HG03025 (cell line): ENCODE data around the gene MFSD11.
"Not testable (repeated sequence)": the region's sequence is repeated elsewhere in the genome, so short reads cannot be mapped to it uniquely, and the experiment has no call there.

Experiments
- ATAC-seq: cut with Tn5 transposase; IDR thresholded peaks from one replicate; pipeline ENCODE4 v1.9.1; 2021; ENCODE audit warnings: mild to moderate bottlenecking, moderate library complexity; ENCODE audit not compliant: unreplicated experiment, low FRiP score

MFSD11 gene

GRCh38 chr17:76791053-76791980 lies 53.4 kb downstream of the MFSD11 start:
- no peak for ATAC-seq

GRCh38 chr17:76792348-76792747 lies 54.4 kb downstream of the MFSD11 start:
- no peak for ATAC-seq

- no peak for ATAC-seq
These were observed 55.9 kb downstream of the MFSD11 start for GRCh38 chr17:76793775-76794174.

GRCh38 chr17:76796081-76796480 lies 58.2 kb downstream of the MFSD11 start:
- no peak for ATAC-seq

- no peak for ATAC-seq
These were observed 59.4 kb downstream of the MFSD11 start for GRCh38 chr17:76797241-76797840.

- ATAC-seq: no peak
These were observed 63.8 kb downstream of the MFSD11 start for GRCh38 chr17:76801706-76802105.

GRCh38 chr17:76805319-76805718 lies 67.4 kb downstream of the MFSD11 start:
- ATAC-seq: no peak

GRCh38 chr17:76806151-76806550 lies 68.2 kb downstream of the MFSD11 start:
- not testable (repeated sequence) for ATAC-seq

- ATAC-seq: not testable (repeated sequence)
These were observed 68.8 kb downstream of the MFSD11 start for GRCh38 chr17:76806767-76807166.

- no peak for ATAC-seq
These were observed 70.4 kb downstream of the MFSD11 start for GRCh38 chr17:76808326-76808725.

- no peak for ATAC-seq
These were observed 73.0 kb downstream of the MFSD11 start for GRCh38 chr17:76810956-76811355.

GRCh38 chr17:76811834-76812233 lies 73.9 kb downstream of the MFSD11 start:
- ATAC-seq: no peak

- ATAC-seq: no peak
These were observed 74.3 kb downstream of the MFSD11 start for GRCh38 chr17:76812263-76812662.

GRCh38 chr17:76812968-76813367 lies 75.0 kb downstream of the MFSD11 start:
- no peak for ATAC-seq

- not testable (repeated sequence) for ATAC-seq
These were observed 78.1 kb downstream of the MFSD11 start for GRCh38 chr17:76815907-76816589.

GRCh38 chr17:76816590-76817135 lies 78.7 kb downstream of the MFSD11 start:
- ATAC-seq: no peak

GRCh38 chr17:76820039-76820438 lies 82.1 kb downstream of the MFSD11 start:
- no peak for ATAC-seq

- no peak for ATAC-seq
These were observed 82.6 kb downstream of the MFSD11 start for GRCh38 chr17:76820561-76820960.

- no peak for ATAC-seq
These were observed 84.4 kb downstream of the MFSD11 start for GRCh38 chr17:76822184-76822778.

GRCh38 chr17:76824093-76824492 lies 86.2 kb downstream of the MFSD11 start:
- no peak for ATAC-seq
